Medulla oblongata (tissue), 1 donor: Measurements from ENCODE around the gene LHFPL3.
A peak's percentile ranks its signal among the peaks of the same experiment; 100 is the strongest.
"Not testable (repeated sequence)": the region's sequence is repeated elsewhere in the genome, so short reads cannot be mapped to it uniquely, and the experiment has no call there.

Experiments used
- DNase-seq: peaks from one replicate; pipeline ENCODE4 v3.0.0-alpha.2; 2015; ENCODE audit errors: extremely low spot score

LHFPL3 gene

GRCh38 chr7:104328296-104328969, at the start of gene LHFPL3:
TSS of gene LHFPL3 (plus strand) at chr7:104328603.
- DNase-seq, result peak; percentile 29

- DNase-seq, result not testable (repeated sequence)
These were observed 46.7 kb upstream of the LHFPL3 start for GRCh38 chr7:104281685-104282084.

- DNase-seq, result no peak
These were observed 41.6 kb upstream of the LHFPL3 start for GRCh38 chr7:104286839-104287238.

GRCh38 chr7:104288137-104288536, 40.3 kb upstream of the LHFPL3 start:
- no peak for DNase-seq

- no peak for DNase-seq
These were observed 34.1 kb upstream of the LHFPL3 start for GRCh38 chr7:104294291-104294690.

- DNase-seq, result no peak
These were observed 32.1 kb upstream of the LHFPL3 start for GRCh38 chr7:104296266-104296665.

- DNase-seq, result no peak
These were observed 31.5 kb upstream of the LHFPL3 start for GRCh38 chr7:104296900-104297299.

GRCh38 chr7:104299323-104299722, 29.1 kb upstream of the LHFPL3 start:
- peak; percentile 5 for DNase-seq

GRCh38 chr7:104299777-104300176, 28.6 kb upstream of the LHFPL3 start:
- no peak for DNase-seq

GRCh38 chr7:104306793-104307192, 21.6 kb upstream of the LHFPL3 start:
- DNase-seq, result no peak

- DNase-seq, result no peak
These were observed 10.3 kb upstream of the LHFPL3 start for GRCh38 chr7:104317948-104318629.

- DNase-seq, result no peak
These were observed 869 bp upstream of the LHFPL3 start for GRCh38 chr7:104327534-104327933.

- no peak for DNase-seq
These were observed 486 bp upstream of the LHFPL3 start for GRCh38 chr7:104327938-104328295.

- DNase-seq, result no peak
These were observed 795 bp downstream of the LHFPL3 start for GRCh38 chr7:104328970-104329825.

- peak; percentile 62 for DNase-seq
These were observed 13.1 kb downstream of the LHFPL3 start for GRCh38 chr7:104341546-104341945.

- DNase-seq, result no peak
These were observed 24.3 kb downstream of the LHFPL3 start for GRCh38 chr7:104352736-104353135.

GRCh38 chr7:104357166-104357565, 28.8 kb downstream of the LHFPL3 start:
- DNase-seq, result no peak

- peak; percentile 47 for DNase-seq
These were observed 30.2 kb downstream of the LHFPL3 start for GRCh38 chr7:104358446-104359132.

GRCh38 chr7:104362756-104363155, 34.4 kb downstream of the LHFPL3 start:
- DNase-seq, result no peak

- DNase-seq, result no peak
These were observed 35.0 kb downstream of the LHFPL3 start for GRCh38 chr7:104363355-104363754.

- DNase-seq, result no peak
These were observed 38.0 kb downstream of the LHFPL3 start for GRCh38 chr7:104366390-104366789.

- peak; percentile 25 for DNase-seq
These were observed 39.5 kb downstream of the LHFPL3 start for GRCh38 chr7:104367926-104368325.
